ENCODE measurements around the gene RPS6KB2.
A peak's percentile ranks its signal among the peaks of the same experiment; 100 is the strongest.
"Not testable (repeated sequence)": the region's sequence is repeated elsewhere in the genome, so short reads cannot be mapped to it uniquely, and the experiment has no call there.

RPS6KB2 gene

DNA sequence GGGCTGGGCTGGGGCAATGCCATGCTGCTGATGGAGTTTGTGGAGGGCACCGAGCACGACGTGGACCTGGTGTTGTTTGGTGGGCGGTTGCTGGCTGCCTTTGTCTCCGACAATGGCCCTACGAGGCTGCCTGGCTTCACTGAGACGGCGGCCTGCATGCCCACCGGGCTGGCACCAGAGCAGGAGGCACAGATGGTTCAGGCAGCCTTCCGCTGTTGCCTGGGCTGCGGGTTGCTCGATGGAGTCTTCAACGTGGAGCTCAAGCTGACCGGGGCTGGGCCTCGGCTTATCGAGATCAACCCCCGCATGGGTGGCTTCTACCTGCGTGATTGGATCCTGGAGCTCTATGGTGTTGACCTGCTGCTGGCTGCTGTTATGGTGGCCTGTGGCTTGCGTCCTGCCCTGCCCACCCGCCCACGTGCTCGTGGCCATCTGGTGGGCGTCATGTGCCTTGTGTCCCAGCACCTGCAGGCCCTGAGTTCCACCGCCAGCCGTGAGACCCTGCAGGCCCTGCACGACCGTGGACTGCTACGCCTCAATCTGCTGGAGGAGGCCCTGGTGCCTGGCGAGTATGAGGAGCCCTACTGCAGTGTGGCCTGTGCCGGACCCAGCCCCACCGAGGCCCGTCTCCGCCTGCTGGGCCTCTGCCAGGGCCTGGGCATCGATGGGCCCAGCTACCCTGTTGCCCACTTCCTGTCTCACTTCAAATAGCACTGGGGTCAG, 4.2 kb upstream of the RPS6KB2 start:
- Mint-ChIP-seq H3K9me3 (no peaks in the 10 kb centered on the region), H3K4me1 (ENCODE audit: low read depth) (peaks cover 30% of the 10 kb centered on the region), H3K27ac (no peak overlapping the region), H3K4me3 (no peak overlapping the region), H3K27me3 (no peaks in the 10 kb centered on the region), H3K36me3 (ENCODE audit: low read depth) (peaks cover 7% of the 10 kb centered on the region)
- DNase-seq, result no peak

DNA sequence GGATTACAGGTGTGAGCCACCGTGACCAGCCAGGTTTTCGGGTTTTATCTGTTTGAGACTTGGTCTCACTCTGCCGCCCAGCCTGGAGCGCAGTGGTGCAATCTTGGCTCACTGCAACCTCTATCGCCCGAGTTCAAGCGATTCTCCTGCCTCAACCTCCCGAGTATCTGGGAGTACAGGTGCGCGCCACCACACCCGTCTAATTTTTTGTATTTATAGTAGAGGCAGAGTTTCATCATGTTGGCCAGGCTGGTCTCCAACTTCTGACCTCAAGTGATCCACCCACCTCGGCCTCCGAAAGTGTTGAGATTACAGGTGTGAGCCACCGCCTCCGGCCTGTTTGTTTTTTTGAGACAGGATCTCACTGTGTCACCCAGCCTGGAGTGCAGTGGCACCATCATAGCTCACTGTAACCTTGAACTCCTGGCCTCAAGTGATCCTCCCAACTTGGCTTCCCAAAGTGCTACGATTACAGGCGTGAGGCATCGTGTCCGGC, 882 bp upstream of the RPS6KB2 start:
- H3K4me3 Mint-ChIP-seq, result peak overlapping the region; percentile 92
- peak overlapping the region; percentile 97 for H3K27ac Mint-ChIP-seq
- H3K27me3 Mint-ChIP-seq, H3K9me3 Mint-ChIP-seq, DNase-seq: not testable (repeated sequence)
- H3K4me1 Mint-ChIP-seq (ENCODE audit: low read depth), result peaks cover 36% of the 10 kb centered on the region
- H3K36me3 Mint-ChIP-seq (ENCODE audit: low read depth), result peaks cover 38% of the 10 kb centered on the region

DNA sequence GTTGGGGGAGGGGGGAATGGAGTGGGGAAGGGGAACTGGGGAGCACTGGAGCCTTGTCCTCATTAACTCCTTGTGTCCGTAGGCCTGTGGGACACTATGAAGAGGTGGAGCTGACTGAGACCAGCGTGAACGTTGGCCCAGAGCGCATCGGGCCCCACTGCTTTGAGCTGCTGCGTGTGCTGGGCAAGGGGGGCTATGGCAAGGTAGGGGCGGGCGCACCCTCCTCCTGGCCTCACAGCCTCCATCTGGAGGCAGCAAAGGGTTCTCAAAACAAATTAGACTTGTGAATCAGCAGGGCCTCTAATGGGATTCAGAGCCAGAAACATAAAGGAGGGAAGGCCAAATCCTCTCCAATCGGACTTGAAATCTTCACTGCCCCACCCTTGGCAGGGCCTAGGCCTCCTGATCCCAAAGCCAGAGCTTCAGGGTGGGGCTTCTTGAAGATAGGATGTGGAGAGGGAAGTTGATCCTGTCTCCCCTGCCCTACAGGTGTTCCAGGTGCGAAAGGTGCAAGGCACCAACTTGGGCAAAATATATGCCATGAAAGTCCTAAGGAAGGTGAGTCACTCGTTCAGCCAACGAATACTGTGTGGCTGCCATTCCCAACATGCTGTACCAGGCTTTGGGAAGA, 859 bp downstream of the RPS6KB2 start:
- no peak for DNase-seq
- peak overlapping the region; percentile 92 for H3K4me3 Mint-ChIP-seq
- H3K9me3 Mint-ChIP-seq, result no peaks in the 10 kb centered on the region
- H3K27me3 Mint-ChIP-seq, result no peaks in the 10 kb centered on the region
- peak overlapping the region; percentile 97 for H3K27ac Mint-ChIP-seq
- H3K4me1 Mint-ChIP-seq (ENCODE audit: low read depth), result peaks cover 50% of the 10 kb centered on the region
- H3K36me3 Mint-ChIP-seq (ENCODE audit: low read depth), result peaks cover 56% of the 10 kb centered on the region

- peak overlapping the region; percentile 97 for H3K27ac Mint-ChIP-seq
- peak overlapping the region; percentile 92 for H3K4me3 Mint-ChIP-seq
- no peaks in the 10 kb centered on the region for H3K27me3 Mint-ChIP-seq
- no peaks in the 10 kb centered on the region for H3K9me3 Mint-ChIP-seq
- no peak for DNase-seq
- H3K4me1 Mint-ChIP-seq (ENCODE audit: low read depth), result peaks cover 56% of the 10 kb centered on the region
- peaks cover 61% of the 10 kb centered on the region for H3K36me3 Mint-ChIP-seq (ENCODE audit: low read depth)
Measured at GRCh38 chr11:67429722-67430121, 1.4 kb downstream of the RPS6KB2 start.

- Mint-ChIP-seq H3K36me3 (ENCODE audit: low read depth) (peaks cover 77% of the 10 kb centered on the region), H3K27ac (peak overlapping the region; percentile 97), H3K27me3 (no peaks in the 10 kb centered on the region), H3K4me1 (ENCODE audit: low read depth) (peaks cover 68% of the 10 kb centered on the region), H3K4me3 (no peak overlapping the region), H3K9me3 (no peaks in the 10 kb centered on the region)
- no peak for DNase-seq
Measured at GRCh38 chr11:67431346-67432249, 3.3 kb downstream of the RPS6KB2 start.

DNA sequence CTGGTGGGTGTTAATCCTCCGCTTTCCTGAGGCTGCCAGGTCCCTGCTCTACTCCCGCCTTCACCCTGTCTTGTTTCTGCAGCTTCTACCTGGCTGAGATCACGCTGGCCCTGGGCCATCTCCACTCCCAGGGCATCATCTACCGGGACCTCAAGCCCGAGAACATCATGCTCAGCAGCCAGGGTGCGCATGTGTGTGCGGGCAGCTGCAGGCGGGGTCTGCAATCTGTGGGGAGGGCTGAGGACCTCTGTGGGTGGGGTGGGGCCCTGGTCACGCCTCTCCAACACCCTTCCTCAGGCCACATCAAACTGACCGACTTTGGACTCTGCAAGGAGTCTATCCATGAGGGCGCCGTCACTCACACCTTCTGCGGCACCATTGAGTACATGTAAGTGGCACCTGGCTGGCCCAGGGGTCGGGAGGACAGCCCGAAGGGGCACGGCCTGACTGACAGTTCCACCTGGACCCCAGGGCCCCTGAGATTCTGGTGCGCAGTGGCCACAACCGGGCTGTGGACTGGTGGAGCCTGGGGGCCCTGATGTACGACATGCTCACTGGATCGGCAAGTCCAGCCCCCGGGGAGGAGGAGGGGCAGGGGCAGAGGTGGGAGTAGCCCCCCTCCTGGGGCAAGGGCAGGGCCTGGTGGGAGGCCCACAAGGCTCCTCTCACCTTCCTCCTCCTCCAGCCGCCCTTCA, 4.5 kb downstream of the RPS6KB2 start:
- DNase-seq, result peak; percentile 43
- Mint-ChIP-seq H3K4me3 (no peak overlapping the region), H3K27me3 (no peaks in the 10 kb centered on the region), H3K27ac (peak overlapping the region; percentile 97), H3K4me1 (ENCODE audit: low read depth) (peaks cover 63% of the 10 kb centered on the region), H3K36me3 (ENCODE audit: low read depth) (peaks cover 88% of the 10 kb centered on the region), H3K9me3 (no peaks in the 10 kb centered on the region)

DNA sequence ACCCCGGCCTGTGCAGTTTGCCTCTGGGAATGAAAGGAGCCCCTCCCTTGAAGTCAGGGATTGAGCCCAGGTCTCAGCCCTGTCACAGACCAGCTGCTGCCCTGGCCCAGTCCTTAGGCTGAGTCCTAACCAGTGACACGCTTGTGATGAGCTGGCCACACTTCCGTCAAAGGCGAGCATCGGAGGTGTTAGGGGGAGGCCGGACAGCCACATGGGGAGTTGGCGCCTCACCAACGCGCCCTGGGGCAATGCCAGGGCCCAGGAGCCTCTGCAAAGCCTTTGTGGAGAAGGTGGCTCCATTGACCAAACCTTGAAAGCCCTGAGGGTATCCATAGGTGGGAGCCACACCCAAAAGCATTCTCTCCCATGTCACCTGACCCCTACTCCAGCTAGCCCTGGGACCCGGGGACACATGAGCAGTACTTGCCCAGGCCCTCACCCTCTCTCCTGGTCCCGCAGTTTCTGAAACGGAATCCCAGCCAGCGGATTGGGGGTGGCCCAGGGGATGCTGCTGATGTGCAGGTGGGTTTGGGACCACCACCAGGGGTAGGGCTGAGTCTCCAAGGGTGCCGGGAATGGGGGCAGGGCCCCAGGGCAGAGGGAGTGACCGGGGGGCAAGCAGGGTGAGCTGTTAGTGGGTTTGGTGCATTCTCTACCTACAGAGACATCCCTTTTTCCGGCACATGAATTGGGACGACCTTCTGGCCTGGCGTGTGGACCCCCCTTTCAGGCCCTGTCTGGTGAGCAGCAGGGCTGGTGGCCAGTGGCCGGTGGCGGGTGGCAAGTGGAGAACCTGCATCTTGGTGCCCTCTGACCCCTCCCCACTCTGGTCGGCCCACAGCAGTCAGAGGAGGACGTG, 5.5 kb downstream of the RPS6KB2 start:
- peak; percentile 54 for DNase-seq
- Mint-ChIP-seq H3K9me3 (no peaks in the 10 kb centered on the region), H3K36me3 (ENCODE audit: low read depth) (peaks cover 93% of the 10 kb centered on the region), H3K27me3 (no peaks in the 10 kb centered on the region), H3K4me1 (ENCODE audit: low read depth) (peaks cover 62% of the 10 kb centered on the region), H3K27ac (peak overlapping the region; percentile 97), H3K4me3 (peak overlapping the region; percentile 57)

GRCh38 chr11:67434395-67434881, 6.1 kb downstream of the RPS6KB2 start:
- Mint-ChIP-seq H3K9me3 (no peaks in the 10 kb centered on the region), H3K36me3 (ENCODE audit: low read depth) (peaks cover 94% of the 10 kb centered on the region), H3K27me3 (no peaks in the 10 kb centered on the region), H3K27ac (peak overlapping the region; percentile 97), H3K4me1 (ENCODE audit: low read depth) (peaks cover 65% of the 10 kb centered on the region), H3K4me3 (peak overlapping the region; percentile 57)
- DNase-seq, result peak; percentile 68

DNA sequence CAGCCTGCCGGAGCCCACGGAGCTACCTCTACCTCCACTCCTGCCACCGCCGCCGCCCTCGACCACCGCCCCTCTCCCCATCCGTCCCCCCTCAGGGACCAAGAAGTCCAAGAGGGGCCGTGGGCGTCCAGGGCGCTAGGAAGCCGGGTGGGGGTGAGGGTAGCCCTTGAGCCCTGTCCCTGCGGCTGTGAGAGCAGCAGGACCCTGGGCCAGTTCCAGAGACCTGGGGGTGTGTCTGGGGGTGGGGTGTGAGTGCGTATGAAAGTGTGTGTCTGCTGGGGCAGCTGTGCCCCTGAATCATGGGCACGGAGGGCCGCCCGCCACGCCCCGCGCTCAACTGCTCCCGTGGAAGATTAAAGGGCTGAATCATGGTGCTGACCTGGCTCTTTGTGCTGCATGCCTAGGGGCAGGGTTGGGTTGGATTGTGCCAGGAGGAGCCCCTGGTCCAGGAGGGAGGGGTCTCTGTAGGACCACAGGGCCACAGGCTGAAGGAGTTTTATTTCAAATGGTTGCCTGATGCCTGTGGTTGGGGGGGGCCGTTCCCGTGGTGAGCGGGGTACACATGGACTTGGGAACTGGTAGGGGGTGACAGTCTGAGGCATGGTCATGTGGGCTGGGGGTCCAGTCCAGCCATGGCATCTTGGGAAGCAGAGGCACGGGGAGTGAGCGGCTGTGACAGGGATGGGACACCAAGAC, 6.9 kb downstream of the RPS6KB2 start:
- no peaks in the 10 kb centered on the region for H3K27me3 Mint-ChIP-seq
- H3K9me3 Mint-ChIP-seq, result no peaks in the 10 kb centered on the region
- peak; percentile 70 for DNase-seq
- peak overlapping the region; percentile 96 for H3K4me3 Mint-ChIP-seq
- H3K36me3 Mint-ChIP-seq (ENCODE audit: low read depth), result peaks cover 95% of the 10 kb centered on the region
- peak overlapping the region; percentile 97 for H3K27ac Mint-ChIP-seq
- H3K4me1 Mint-ChIP-seq (ENCODE audit: low read depth), result peaks cover 68% of the 10 kb centered on the region

DNA sequence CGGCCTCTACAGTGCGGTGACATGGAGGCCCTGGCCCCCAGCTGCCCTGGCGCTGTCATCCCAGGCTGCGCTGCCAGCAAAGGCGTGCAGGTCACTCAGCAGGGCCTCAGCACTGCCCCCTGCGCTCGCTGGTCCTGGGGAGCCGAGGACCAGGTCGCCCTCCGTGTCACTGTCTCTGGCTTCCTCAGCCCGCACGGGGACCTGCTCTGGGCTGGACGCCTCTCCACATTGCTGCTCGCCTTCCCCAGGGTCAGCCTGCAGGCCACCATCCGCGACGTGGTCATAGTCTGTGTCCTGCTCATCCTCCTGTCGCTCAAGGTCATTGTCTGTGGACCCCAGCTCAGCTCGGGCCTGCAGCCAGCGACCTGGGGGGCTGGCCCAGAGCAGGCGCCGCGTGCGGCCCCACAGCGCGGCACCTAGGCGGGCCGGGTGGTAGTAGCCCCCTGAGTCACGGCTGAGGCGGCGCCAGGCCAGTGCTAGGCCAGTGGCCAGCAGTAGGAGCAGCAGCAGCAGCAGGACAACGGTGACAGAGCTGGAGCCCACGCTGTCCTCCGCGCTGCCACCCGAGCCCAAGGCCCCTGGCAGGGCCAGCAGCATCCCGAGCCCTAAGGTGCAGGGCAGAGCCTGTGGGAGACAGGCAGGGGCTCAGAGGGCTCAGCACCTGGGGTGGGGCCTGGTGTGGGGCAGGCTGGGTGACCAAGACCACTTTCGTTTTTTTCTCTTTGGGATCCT, 7.6 kb downstream of the RPS6KB2 start:
- Mint-ChIP-seq H3K36me3 (ENCODE audit: low read depth) (peaks cover 88% of the 10 kb centered on the region), H3K27ac (peak overlapping the region; percentile 92), H3K9me3 (no peaks in the 10 kb centered on the region), H3K4me3 (peak overlapping the region; percentile 96), H3K27me3 (no peaks in the 10 kb centered on the region), H3K4me1 (ENCODE audit: low read depth) (peaks cover 70% of the 10 kb centered on the region)
- DNase-seq, result peak; percentile 56

DNA sequence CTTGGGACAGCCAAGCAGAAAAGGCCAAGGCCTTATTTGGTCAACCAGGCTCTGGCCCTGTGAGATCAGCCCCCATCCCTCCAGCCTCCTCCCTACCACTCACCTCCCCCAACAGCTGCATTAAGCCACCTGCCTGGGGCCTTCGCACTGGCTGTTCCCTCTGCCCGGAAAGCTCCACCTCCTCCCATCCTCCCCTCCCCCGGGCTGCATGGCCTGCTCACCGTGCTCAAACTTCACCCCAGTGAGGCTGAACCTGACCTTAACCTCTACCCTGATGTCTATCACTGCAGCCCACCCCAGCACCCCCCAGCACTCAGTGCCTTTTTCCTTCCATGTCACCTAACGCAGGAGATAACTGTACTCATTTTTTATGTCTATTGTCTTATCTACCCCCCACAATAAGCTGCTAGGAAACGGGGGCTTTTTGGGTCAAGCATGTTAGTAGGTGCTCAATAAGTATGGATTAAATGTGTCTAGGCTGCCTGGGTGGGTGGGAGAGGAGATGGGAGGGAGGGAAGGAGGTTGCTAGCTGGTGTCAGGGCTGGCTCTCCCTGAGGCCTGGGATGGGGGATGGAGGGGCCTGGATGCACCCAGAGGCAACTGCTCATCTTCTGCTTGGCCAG, 8.3 kb downstream of the RPS6KB2 start:
- H3K36me3 Mint-ChIP-seq (ENCODE audit: low read depth), result peaks cover 82% of the 10 kb centered on the region
- H3K4me1 Mint-ChIP-seq (ENCODE audit: low read depth), result peaks cover 72% of the 10 kb centered on the region
- peak overlapping the region; percentile 96 for H3K4me3 Mint-ChIP-seq
- peak; percentile 86 for DNase-seq
- no peaks in the 10 kb centered on the region for H3K27me3 Mint-ChIP-seq
- no peaks in the 10 kb centered on the region for H3K9me3 Mint-ChIP-seq
- peak overlapping the region; percentile 92 for H3K27ac Mint-ChIP-seq
